HG03354 (cell line): Measurements from ENCODE around the gene PLCXD1.
"Not testable (repeated sequence)": the region's sequence is repeated elsewhere in the genome, so short reads cannot be mapped to it uniquely, and the experiment has no call there.

Experiments
- ATAC-seq: cut with Tn5 transposase; IDR thresholded peaks from one replicate; pipeline ENCODE4 v1.9.1; 2021; ENCODE audit warnings: mild to moderate bottlenecking; ENCODE audit not compliant: unreplicated experiment, poor library complexity, severe bottlenecking

The PLCXD1 gene

GRCh38 chrX:288561-288991 is 7.4 kb downstream of the PLCXD1 start:
- no peak for ATAC-seq

DNA sequence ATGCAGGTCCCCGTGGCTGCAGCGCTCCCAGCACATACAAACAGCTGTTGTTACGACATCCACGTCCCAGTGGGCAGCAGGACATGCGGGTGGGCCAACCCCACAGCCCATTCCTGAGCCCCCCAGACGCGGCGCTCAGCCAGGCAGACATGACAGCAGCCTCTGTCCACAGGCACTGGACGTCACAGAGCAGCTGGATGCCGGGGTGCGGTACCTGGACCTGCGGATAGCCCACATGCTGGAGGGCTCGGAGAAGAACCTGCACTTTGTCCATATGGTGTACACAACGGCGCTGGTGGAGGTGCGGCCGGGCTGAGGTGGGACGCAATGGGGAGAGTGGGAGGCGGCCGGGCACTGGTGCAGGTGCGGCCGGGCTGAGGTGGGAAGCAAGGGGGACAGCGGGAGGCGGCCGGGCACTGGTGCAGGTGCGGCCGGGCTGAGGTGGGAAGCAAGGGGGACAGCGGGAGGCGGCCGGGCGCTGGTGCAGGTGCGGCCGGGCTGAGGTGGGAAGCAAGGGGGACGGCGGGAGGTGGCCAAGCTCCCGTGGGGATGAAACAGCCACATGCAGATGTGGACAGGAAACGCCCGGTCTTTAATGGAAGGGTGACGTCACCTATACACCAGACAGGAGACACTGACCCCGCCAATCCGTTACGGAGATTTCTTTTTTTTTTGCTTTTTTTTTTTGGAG is 9.4 kb downstream of the PLCXD1 start:
- no peak for ATAC-seq

DNA sequence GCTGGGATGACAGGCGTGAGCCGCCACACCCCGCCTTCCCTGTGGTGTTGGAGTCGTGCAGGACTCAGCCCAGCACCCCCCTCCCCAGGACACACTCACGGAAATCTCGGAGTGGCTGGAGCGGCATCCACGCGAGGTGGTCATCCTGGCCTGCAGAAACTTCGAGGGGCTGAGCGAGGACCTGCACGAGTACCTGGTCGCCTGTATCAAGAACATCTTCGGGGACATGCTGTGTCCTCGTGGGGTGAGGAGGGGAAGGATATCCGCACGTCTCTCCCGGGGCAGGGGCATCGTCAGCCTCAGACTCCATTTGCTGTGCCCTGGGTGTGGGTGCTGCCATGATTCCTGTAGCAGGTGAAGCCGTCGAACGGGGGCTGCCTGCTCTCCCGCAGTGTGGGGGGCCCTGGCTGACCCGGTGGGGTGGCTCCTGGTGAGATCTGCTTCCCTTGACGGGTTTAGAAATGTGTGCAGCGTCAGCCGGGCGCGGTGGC is 10.3 kb downstream of the PLCXD1 start:
- ATAC-seq, result no peak

DNA sequence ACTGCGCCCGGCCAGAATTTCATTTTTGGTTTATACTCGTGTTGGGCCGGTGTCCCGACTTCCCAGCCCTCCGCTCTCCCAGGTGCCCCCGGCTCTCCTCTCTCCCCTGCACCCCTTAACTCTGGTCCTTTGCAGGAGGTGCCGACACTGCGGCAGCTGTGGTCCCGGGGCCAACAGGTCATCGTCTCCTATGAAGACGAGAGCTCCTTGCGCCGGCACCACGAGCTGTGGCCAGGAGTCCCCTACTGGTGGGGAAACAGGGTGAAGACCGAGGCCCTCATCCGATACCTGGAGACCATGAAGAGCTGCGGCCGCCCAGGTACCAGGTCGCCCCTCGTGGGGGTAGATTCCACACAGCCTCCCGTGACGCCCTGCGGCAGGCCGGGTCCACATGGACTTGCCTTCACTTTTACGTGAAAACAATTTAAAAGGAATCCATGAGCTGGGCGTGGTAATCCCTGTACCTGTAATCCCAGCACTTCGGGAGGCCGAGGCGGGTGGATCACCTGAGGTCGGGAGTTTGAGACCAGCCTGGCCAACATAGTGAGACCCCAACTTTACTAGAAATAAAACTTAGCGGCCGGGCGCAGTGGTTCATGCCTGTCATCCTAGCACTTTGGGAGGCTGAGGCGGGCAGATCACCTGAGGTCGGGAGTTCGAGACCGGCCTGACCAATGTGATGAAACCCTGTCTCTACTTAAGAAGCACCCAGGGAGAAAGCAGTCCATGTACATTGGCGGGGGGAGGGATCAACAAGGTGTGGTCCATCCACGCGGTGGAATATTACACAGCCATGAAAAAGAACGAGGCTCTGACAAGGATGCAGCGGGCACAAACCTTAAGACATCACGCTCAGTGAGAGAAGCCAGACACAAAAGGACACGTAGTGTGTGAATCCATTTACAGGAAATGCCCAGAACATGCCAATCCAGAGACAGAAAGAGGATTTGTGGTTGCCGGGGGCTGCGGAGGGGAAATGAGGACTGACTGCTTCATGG is 12.0 kb downstream of the PLCXD1 start:
- no peak for ATAC-seq

GRCh38 chrX:295136-295535 is 14.0 kb downstream of the PLCXD1 start:
- ATAC-seq, result no peak

GRCh38 chrX:298993-299392 is 17.8 kb downstream of the PLCXD1 start:
- ATAC-seq, result no peak

- ATAC-seq, result no peak
Observed at GRCh38 chrX:300334-300733, 19.2 kb downstream of the PLCXD1 start.

GRCh38 chrX:302975-303374 is 21.8 kb downstream of the PLCXD1 start:
- no peak for ATAC-seq

DNA sequence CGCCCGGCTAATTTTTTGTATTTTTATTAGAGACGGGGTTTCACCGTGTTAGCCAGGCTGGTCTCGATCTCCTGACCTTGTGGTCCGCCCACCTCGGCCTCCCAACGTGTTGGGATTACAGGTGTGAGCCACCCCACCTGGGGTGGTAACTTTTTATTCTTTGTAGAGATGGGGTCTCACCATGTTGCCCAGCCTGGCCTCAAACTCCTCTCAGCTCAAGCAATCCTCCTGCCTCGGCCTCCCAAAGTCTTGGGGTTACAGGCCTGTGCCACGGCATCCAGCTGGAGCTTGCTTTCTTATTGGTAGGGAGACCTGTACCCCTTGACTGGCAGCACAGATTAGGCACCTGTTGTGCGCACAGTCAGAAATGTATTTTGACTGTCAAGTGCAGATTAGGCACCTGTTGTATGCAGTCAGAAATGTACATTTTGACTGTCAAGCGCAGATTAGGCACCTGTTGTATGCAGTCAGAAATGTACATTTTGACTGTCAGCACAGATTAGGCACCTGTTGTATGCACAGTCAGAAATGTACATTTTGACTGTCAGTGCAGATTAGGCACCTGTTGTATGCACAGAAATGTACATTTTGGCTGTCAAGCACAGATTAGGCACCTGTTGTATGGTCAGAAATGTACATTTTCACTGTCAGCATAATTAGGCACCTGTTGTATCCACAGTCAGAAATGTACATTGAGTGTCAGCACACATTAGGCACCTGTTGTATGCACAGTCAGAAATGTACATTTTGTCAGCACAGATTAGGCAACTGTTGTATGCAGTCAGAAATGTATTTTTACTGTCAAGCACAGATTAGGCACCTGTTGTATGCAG is 24.8 kb downstream of the PLCXD1 start:
- ATAC-seq, result not testable (repeated sequence)

- not testable (repeated sequence) for ATAC-seq
Observed at GRCh38 chrX:306614-307251, 25.6 kb downstream of the PLCXD1 start.

- ATAC-seq, result no peak
Observed at GRCh38 chrX:307261-308111, 26.3 kb downstream of the PLCXD1 start.

- no peak for ATAC-seq
Observed at GRCh38 chrX:308821-309520, 27.8 kb downstream of the PLCXD1 start.

GRCh38 chrX:310621-311155 is 29.5 kb downstream of the PLCXD1 start:
- no peak for ATAC-seq

- no peak for ATAC-seq
Observed at GRCh38 chrX:311156-312129, 30.3 kb downstream of the PLCXD1 start.

DNA sequence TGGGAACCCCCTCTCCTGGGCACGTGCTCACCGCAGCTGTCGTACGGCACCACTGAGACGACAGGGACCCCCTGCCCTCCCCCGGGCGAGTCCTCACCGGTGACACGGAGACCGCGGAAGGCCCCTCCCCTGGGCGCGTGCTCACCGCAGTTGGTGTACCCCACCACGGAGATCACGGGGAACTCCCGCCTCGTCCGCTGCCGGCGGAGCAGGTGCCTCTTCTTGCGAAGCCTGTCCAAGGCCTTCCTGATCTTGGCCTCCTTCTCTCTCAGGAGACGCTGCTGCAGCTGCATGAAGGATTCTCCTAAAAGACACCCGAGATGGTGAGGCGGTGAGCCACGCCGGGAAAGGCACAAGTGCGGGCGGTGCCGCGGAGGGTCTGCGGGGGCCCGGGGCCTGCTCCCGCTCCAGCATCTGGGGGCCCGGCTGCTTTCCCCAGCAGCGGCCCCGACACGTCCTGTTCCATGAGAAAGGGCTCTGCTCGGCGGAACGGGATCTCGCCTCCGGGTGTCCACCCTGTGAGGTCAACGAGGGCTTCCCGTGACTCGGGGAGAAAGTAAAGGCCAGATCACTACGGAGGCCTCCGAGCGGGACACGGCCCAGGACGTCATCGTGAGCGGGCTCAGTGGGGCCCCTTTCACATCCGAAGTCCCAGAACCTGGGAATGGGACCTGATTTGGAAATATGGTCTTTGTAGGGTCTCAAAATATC is 31.6 kb downstream of the PLCXD1 start:
- ATAC-seq, result no peak

DNA sequence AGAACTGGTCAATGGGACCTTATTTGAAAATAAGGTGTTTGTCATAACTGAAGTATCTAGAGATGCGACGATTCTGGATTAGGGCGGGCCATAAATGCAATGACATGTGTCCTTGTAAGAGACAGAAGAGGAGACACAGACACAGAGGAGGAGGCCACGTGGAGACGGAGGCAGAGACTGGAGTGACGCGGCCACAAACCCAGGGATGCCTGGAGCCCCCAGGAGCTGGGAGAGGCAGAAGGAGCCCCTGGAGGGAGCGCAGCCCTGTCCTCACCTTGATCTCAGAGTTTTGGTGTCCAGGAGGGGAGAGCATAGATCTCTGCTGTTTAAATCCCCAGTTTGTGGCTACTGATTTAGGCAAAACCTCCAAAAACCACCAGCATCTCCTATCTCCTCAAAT is 32.4 kb downstream of the PLCXD1 start:
- ATAC-seq, result no peak
